ENCODE measurements around the gene DRD5.
A peak's percentile ranks its signal among the peaks of the same experiment; 100 is the strongest.
"Not testable (repeated sequence)": the region's sequence is repeated elsewhere in the genome, so short reads cannot be mapped to it uniquely, and the experiment has no call there.

The DRD5 gene

GRCh38 chr4:9781343-9782135 lies at the start of gene DRD5:
Gene DRD5 (plus strand): TSS chr4:9781634. CDS start chr4:9782030, 396 bp downstream.
- TF ChIP-seq GATA1 (IDR thresholded peaks at IDR 0.05; ENCODE audit: low read depth, low read length) (no peak), POLR2A (IDR thresholded peaks at IDR 0.05; ENCODE audit: low read length) (no peak)
- no peak for DNase-seq

GRCh38 chr4:9732256-9732655 lies 49.2 kb upstream of the DRD5 start:
- DNase-seq: not testable (repeated sequence)

GRCh38 chr4:9735515-9735914 lies 45.9 kb upstream of the DRD5 start:
- TF ChIP-seq POLR2A (IDR thresholded peaks at IDR 0.05; ENCODE audit: low read length) (no peak), GATA1 (IDR thresholded peaks at IDR 0.05; ENCODE audit: low read depth, low read length) (no peak)
- DNase-seq: no peak

- DNase-seq: not testable (repeated sequence)
Measured at GRCh38 chr4:9737280-9737679, 44.2 kb upstream of the DRD5 start.

- not testable (repeated sequence) for DNase-seq
Measured at GRCh38 chr4:9743789-9744188, 37.6 kb upstream of the DRD5 start.

GRCh38 chr4:9745782-9746181 lies 35.7 kb upstream of the DRD5 start:
- no peak for DNase-seq

GRCh38 chr4:9758641-9759317 lies 22.7 kb upstream of the DRD5 start:
- DNase-seq: no peak
- TF ChIP-seq GATA1 (IDR thresholded peaks at IDR 0.05; ENCODE audit: low read depth, low read length) (no peak), POLR2A (IDR thresholded peaks at IDR 0.05; ENCODE audit: low read length) (no peak)

More at GRCh38 chr4:9745782-9746181, 35.7 kb upstream of the DRD5 start:
- TF ChIP-seq POLR2A (IDR thresholded peaks at IDR 0.05; ENCODE audit: low read length): no peak
- TF ChIP-seq GATA1 (IDR thresholded peaks at IDR 0.05; ENCODE audit: low read depth, low read length): no peak

GRCh38 chr4:9762823-9763475 lies 18.5 kb upstream of the DRD5 start:
- peak; percentile 51 to 63 for DNase-seq
- TF ChIP-seq POLR2A (IDR thresholded peaks at IDR 0.05; ENCODE audit: low read length): no peak

- no peak for DNase-seq
- TF ChIP-seq POLR2A (IDR thresholded peaks at IDR 0.05; ENCODE audit: low read length) (no peak), GATA1 (IDR thresholded peaks at IDR 0.05; ENCODE audit: low read depth, low read length) (no peak)
Measured at GRCh38 chr4:9764155-9764696, 17.2 kb upstream of the DRD5 start.

- DNase-seq: peak in 1 of 2 experiments; percentile 10
Measured at GRCh38 chr4:9765091-9765490, 16.3 kb upstream of the DRD5 start.

GRCh38 chr4:9769321-9769720 lies 12.1 kb upstream of the DRD5 start:
- DNase-seq: no peak
- TF ChIP-seq GATA1 (IDR thresholded peaks at IDR 0.05; ENCODE audit: low read depth, low read length) (no peak), POLR2A (IDR thresholded peaks at IDR 0.05; ENCODE audit: low read length) (no peak)

More at GRCh38 chr4:9765091-9765490, 16.3 kb upstream of the DRD5 start:
- no peak for TF ChIP-seq POLR2A (IDR thresholded peaks at IDR 0.05; ENCODE audit: low read length)
- no peak for TF ChIP-seq GATA1 (IDR thresholded peaks at IDR 0.05; ENCODE audit: low read depth, low read length)

- TF ChIP-seq GATA1 (IDR thresholded peaks at IDR 0.05; ENCODE audit: low read depth, low read length) (no peak), POLR2A (IDR thresholded peaks at IDR 0.05; ENCODE audit: low read length) (no peak)
Measured at GRCh38 chr4:9771034-9771433, 10.4 kb upstream of the DRD5 start.

GRCh38 chr4:9773471-9773870 lies 8.0 kb upstream of the DRD5 start:
- no peak for DNase-seq

More at GRCh38 chr4:9771034-9771433, 10.4 kb upstream of the DRD5 start:
- DNase-seq: no peak

GRCh38 chr4:9782136-9782436 lies 652 bp downstream of the DRD5 start:
- DNase-seq: no peak
- TF ChIP-seq GATA1 (IDR thresholded peaks at IDR 0.05; ENCODE audit: low read depth, low read length) (no peak), POLR2A (IDR thresholded peaks at IDR 0.05; ENCODE audit: low read length) (no peak)

More at GRCh38 chr4:9773471-9773870, 8.0 kb upstream of the DRD5 start:
- no peak for TF ChIP-seq POLR2A (IDR thresholded peaks at IDR 0.05; ENCODE audit: low read length)
- TF ChIP-seq GATA1 (IDR thresholded peaks at IDR 0.05; ENCODE audit: low read depth, low read length): no peak

- DNase-seq: not testable (repeated sequence)
Measured at GRCh38 chr4:9785891-9786290, 4.5 kb downstream of the DRD5 start.

Measured in erythroblast (primary cell).